Activated CD4-positive, alpha-beta T cell treated with anti-CD3 and anti-CD28 coated beads, Interleukin-2, amount 10 ng/mL, durations not matched to agents 7 days and 5 days (primary cell): ENCODE measurements around the gene EPHB1. TPM values are rescaled to one million over a fixed set of nuclear protein-coding genes. Genes with fewer than 3 reads are reported as not detected.

Source experiments
- CTCF ChIA-PET: fragments of 350-600 bp; sonication (Branson Sonifier 250); formaldehyde crosslinking; loops from one replicate; lab custom pipeline; 2021; ENCODE audit warnings: antibody characterized with exemption; lab: Charles Lee
- POLR2A ChIA-PET: fragments of 350-600 bp; sonication (Branson Sonifier 250); formaldehyde crosslinking; loops from one replicate; lab custom pipeline; 2021; ENCODE audit warnings: antibody characterized with exemption; lab: Charles Lee
- DNase-seq: peaks from one replicate; pipeline ENCODE4 v3.0.0-alpha.2; 2020
- H3K27ac Mint-ChIP-seq: one replicate; pipeline ENCODE4 v1.8.0; 2021; ENCODE audit warnings: mild to moderate bottlenecking, moderate library complexity, mixed read lengths
- H3K27me3 Mint-ChIP-seq: one replicate; pipeline ENCODE4 v1.8.0; 2021; ENCODE audit warnings: mixed read lengths
- H3K36me3 Mint-ChIP-seq: one replicate; pipeline ENCODE4 v1.8.0; 2021; ENCODE audit warnings: low read depth, mixed read lengths
- H3K4me1 Mint-ChIP-seq: one replicate; pipeline ENCODE4 v1.8.0; 2021; ENCODE audit warnings: mixed read lengths
- H3K4me3 Mint-ChIP-seq: one replicate; pipeline ENCODE4 v1.8.0; 2021; ENCODE audit warnings: mild to moderate bottlenecking, moderate library complexity, mixed read lengths
- H3K9me3 Mint-ChIP-seq: one replicate; pipeline ENCODE4 v1.8.0; 2021; ENCODE audit warnings: mixed read lengths
- total RNA-seq, 2 experiments: library from RNA; stranded (reverse); gene quantifications; one replicate each; pipeline ENCODE4 v1.2.3, GENCODE V29; 2021

The EPHB1 gene
- total RNA-seq, 2 experiments from 2014 or later = 1.2 to 1.8 TPM

GRCh38 chr3:135243616-135244015 lies 448.6 kb downstream of the EPHB1 start:
- Mint-ChIP-seq H3K4me3 (no peak overlapping the region), H3K4me1 (no peaks in the 10 kb centered on the region), H3K36me3 (no peaks in the 10 kb centered on the region), H3K9me3 (no peaks in the 10 kb centered on the region), H3K27me3 (no peaks in the 10 kb centered on the region), H3K27ac (no peak overlapping the region)
- ChIA-PET POLR2A (no interaction called here), CTCF (no interaction called here)
- no peak for DNase-seq

DNA sequence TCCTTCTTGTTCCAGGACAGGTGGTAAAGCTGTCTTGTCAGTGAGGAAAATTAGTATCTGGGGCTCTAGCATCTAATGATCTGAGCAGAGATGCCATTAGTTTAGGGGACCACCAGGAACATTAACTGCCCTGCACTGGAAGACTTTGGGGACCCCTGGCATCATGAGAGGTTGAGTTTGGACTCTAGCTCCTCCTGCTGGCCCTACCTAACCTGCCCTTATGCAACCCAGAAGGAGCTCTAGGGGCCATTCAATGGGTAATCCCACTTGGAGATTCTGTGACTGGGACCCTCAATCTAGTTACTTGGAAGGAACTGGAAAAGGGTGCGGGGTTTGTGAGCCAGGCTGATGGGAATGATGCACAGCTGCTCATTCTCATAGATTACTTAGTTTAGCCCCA lies 451.0 kb downstream of the EPHB1 start:
- DNase-seq = no peak
- no peaks in the 10 kb centered on the region for H3K4me1 Mint-ChIP-seq
- H3K36me3 Mint-ChIP-seq = no peaks in the 10 kb centered on the region
- no peak overlapping the region for H3K4me3 Mint-ChIP-seq
- H3K27ac Mint-ChIP-seq = no peak overlapping the region
- ChIA-PET POLR2A (no interaction called here), CTCF (no interaction called here)
- no peaks in the 10 kb centered on the region for H3K9me3 Mint-ChIP-seq
- H3K27me3 Mint-ChIP-seq = no peaks in the 10 kb centered on the region

- H3K27ac Mint-ChIP-seq = no peak overlapping the region
- H3K27me3 Mint-ChIP-seq = no peaks in the 10 kb centered on the region
- DNase-seq = no peak
- no peak overlapping the region for H3K4me3 Mint-ChIP-seq
- ChIA-PET CTCF (no interaction called here), POLR2A (no interaction called here)
- H3K4me1 Mint-ChIP-seq = no peaks in the 10 kb centered on the region
- no peaks in the 10 kb centered on the region for H3K36me3 Mint-ChIP-seq
- H3K9me3 Mint-ChIP-seq = no peaks in the 10 kb centered on the region
These were observed 453.2 kb downstream of the EPHB1 start for GRCh38 chr3:135248213-135248612.

DNA sequence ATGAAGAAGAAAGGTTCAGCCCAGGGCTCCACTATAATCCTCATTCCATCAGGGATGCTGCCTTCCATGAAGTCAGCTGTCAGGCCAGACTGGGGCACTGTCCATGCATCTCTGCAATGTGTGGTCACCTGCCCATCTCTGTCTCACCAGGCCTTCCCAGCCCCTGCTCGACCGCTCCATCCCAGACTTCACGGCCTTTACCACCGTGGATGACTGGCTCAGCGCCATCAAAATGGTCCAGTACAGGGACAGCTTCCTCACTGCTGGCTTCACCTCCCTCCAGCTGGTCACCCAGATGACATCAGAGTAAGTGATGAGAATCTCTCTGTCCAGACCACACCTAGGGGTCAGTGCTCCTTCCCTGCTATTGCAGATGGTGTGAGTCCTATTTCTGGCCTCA lies 454.1 kb downstream of the EPHB1 start:
- Mint-ChIP-seq H3K27ac (no peak overlapping the region), H3K4me1 (no peaks in the 10 kb centered on the region), H3K27me3 (no peaks in the 10 kb centered on the region), H3K9me3 (no peaks in the 10 kb centered on the region), H3K4me3 (no peak overlapping the region), H3K36me3 (no peaks in the 10 kb centered on the region)
- ChIA-PET POLR2A (no interaction called here), CTCF (no interaction called here)
- no peak for DNase-seq

GRCh38 chr3:135258916-135259315 lies 463.9 kb downstream of the EPHB1 start:
- H3K4me3 Mint-ChIP-seq = no peak overlapping the region
- H3K4me1 Mint-ChIP-seq = no peaks in the 10 kb centered on the region
- H3K27ac Mint-ChIP-seq = no peak overlapping the region
- H3K36me3 Mint-ChIP-seq = no peaks in the 10 kb centered on the region
- ChIA-PET CTCF (no interaction called here), POLR2A (no interaction called here)
- H3K27me3 Mint-ChIP-seq = no peaks in the 10 kb centered on the region
- DNase-seq = no peak
- peaks cover 3% of the 10 kb centered on the region for H3K9me3 Mint-ChIP-seq

DNA sequence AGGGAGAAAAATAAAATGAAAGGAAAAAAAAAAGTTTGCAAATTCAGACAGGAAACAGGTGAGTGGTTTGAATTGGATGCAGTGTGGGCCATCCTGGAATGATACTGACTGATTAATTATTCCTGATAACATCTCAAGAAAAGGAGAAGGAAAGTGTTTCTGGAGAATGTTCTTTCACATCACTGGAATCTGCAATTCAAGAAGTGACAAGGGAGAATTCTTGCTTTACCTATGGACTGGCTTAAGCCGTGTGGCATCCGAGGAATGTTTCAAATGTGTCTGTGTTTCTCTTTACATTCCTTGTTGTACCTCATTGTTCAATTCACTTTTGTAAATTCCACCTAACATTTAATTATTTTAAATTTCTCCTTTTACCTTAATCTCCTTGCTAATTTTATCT lies 465.0 kb downstream of the EPHB1 start:
- Mint-ChIP-seq H3K4me1 (no peaks in the 10 kb centered on the region), H3K27me3 (no peaks in the 10 kb centered on the region), H3K36me3 (no peaks in the 10 kb centered on the region), H3K9me3 (peaks cover 3% of the 10 kb centered on the region), H3K27ac (no peak overlapping the region), H3K4me3 (no peak overlapping the region)
- no peak for DNase-seq
- ChIA-PET POLR2A (no interaction called here), CTCF (no interaction called here)

DNA sequence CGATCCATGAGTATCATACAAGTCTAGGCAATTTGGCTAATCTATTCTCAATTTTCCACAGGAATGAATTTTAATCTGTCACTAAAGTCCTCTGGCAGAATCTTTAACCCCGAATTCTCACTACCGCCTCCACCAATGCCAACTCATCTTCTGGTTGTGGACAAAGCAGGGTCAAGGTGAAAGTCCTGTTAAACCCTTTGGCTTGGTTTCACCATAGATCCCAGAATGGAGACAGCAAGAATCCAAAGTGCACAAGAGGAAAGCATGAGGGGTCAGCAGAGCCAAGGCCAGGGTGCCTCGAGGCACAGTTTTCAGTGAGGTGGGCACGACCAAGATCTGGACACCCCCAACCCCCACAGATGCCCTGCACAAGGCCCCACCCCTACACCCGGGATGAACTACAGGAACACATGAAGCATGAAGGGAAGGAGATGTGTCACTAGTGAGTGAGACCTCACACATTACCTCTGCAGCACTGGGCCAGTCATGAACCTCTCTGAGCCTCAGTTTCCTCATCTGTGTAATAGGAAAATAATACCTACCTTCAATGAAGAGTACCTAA lies 466.2 kb downstream of the EPHB1 start:
- Mint-ChIP-seq H3K4me3 (no peak overlapping the region), H3K9me3 (peaks cover 3% of the 10 kb centered on the region), H3K27ac (no peak overlapping the region), H3K4me1 (no peaks in the 10 kb centered on the region), H3K36me3 (no peaks in the 10 kb centered on the region), H3K27me3 (no peaks in the 10 kb centered on the region)
- ChIA-PET CTCF (no interaction called here), POLR2A (no interaction called here)
- DNase-seq = no peak

DNA sequence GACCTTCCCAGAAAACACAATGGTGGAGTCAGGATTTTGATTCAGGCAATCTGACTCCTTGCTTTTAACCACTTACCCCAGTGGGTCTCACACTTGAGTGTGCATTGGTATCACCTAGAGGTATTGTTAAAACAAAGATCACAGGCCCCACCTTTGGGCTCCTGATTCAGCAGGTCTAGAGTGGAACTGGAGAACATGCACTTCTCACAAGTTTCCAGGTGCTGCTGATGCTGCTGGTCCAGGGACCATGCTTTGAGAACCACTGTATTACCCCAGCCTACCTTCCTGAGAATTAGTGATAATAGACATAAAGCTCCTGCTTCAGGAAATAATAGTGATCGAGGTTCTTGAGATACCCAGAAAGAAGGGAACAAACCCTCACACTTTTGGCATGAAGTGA lies 466.9 kb downstream of the EPHB1 start:
- Mint-ChIP-seq H3K4me3 (no peak overlapping the region), H3K27me3 (no peaks in the 10 kb centered on the region), H3K9me3 (peaks cover 3% of the 10 kb centered on the region)

GRCh38 chr3:135262441-135262840 lies 467.4 kb downstream of the EPHB1 start:
- CTCF ChIA-PET = no interaction called here
- POLR2A ChIA-PET = no interaction called here

More for the DNA sequence above, 466.9 kb downstream of the EPHB1 start:
- no peak for DNase-seq
- no peaks in the 10 kb centered on the region for H3K4me1 Mint-ChIP-seq
- no peak overlapping the region for H3K27ac Mint-ChIP-seq
- POLR2A ChIA-PET = no interaction called here
- CTCF ChIA-PET = no interaction called here
- H3K36me3 Mint-ChIP-seq = no peaks in the 10 kb centered on the region

DNA sequence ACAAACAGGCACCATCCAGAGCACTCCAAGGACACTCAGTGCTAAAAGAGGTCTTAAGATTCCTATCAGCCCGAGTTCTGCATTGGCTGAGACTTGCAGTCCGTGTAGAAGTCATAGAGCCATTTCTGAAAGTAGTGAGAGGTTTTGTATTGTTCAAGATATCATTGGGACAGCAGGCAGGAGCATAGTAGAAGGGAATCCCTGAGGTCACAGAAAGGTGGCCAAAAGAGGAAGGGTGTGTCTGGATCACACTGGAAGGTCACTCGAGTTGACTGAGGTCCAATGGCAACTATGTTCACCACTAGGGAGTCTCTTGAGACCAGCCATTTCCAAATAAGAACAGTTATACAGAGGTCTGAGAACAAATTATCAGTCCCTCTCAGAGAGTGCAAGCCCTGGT lies 468.3 kb downstream of the EPHB1 start:
- Mint-ChIP-seq H3K4me3 (no peak overlapping the region), H3K9me3 (peaks cover under 1% of the 10 kb centered on the region), H3K4me1 (no peaks in the 10 kb centered on the region), H3K27me3 (no peaks in the 10 kb centered on the region), H3K27ac (no peak overlapping the region), H3K36me3 (no peaks in the 10 kb centered on the region)
- POLR2A ChIA-PET = no interaction called here
- no peak for DNase-seq
- CTCF ChIA-PET = no interaction called here

More at GRCh38 chr3:135262441-135262840, 467.4 kb downstream of the EPHB1 start:
- Mint-ChIP-seq H3K4me3 (no peak overlapping the region), H3K27me3 (no peaks in the 10 kb centered on the region), H3K4me1 (no peaks in the 10 kb centered on the region), H3K9me3 (peaks cover 3% of the 10 kb centered on the region), H3K27ac (no peak overlapping the region), H3K36me3 (no peaks in the 10 kb centered on the region)
- DNase-seq = no peak

GRCh38 chr3:135267487-135267886 lies 472.4 kb downstream of the EPHB1 start:
- CTCF ChIA-PET = no interaction called here
- H3K27ac Mint-ChIP-seq = no peak overlapping the region
- no peaks in the 10 kb centered on the region for H3K27me3 Mint-ChIP-seq
- DNase-seq = no peak
- H3K4me3 Mint-ChIP-seq = no peak overlapping the region
- H3K36me3 Mint-ChIP-seq = no peaks in the 10 kb centered on the region
- no peaks in the 10 kb centered on the region for H3K9me3 Mint-ChIP-seq
- POLR2A ChIA-PET = no interaction called here
- H3K4me1 Mint-ChIP-seq = no peaks in the 10 kb centered on the region

GRCh38 chr3:135268941-135269532 lies 474.0 kb downstream of the EPHB1 start:
- Mint-ChIP-seq H3K27me3 (no peaks in the 10 kb centered on the region), H3K4me1 (no peaks in the 10 kb centered on the region), H3K4me3 (no peak overlapping the region), H3K27ac (no peak overlapping the region), H3K36me3 (no peaks in the 10 kb centered on the region), H3K9me3 (no peaks in the 10 kb centered on the region)
- ChIA-PET POLR2A (no interaction called here), CTCF (no interaction called here)
- no peak for DNase-seq

DNA sequence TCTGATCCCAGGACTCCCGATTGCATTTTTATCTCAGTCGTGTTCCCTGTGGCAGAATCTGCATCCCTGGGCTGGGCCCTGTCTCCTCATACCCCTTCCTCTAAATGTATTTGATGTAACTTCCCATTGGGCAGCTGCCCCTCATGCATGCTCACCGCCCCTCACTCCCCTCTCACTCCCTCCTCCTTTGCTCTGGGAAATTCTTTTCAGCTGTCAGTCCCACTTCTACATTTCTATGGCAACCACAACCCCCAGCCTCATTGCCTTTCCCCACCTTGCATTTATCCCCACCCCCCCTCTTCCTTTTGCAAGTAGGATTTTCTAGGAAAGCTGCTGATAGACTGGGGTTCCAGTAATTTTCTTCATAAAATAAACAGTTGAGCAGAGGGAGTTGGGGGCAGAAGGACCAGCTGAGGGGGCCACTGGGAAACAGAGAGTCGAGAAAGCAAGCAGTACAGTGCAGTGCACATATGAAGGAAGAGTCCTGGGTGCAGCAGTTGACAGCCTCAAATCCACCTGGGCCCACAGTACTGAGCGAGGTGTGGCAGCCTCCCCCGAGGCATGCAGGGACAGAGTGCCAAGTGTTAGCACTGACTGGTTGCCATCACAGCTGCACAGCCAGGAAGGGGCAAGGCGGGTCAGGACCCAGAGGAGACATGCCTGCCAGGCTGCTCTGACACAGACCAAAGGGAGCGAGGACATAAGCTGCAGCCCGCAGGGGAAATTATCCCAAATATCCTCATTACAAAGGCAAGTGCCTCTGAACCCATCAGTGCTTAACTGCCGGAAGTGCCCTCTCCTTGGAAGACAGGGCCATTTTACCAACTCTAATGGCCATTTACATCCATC lies 476.3 kb downstream of the EPHB1 start:
- Mint-ChIP-seq H3K9me3 (no peaks in the 10 kb centered on the region), H3K4me3 (no peak overlapping the region), H3K4me1 (no peaks in the 10 kb centered on the region), H3K27me3 (no peaks in the 10 kb centered on the region), H3K27ac (no peak overlapping the region), H3K36me3 (no peaks in the 10 kb centered on the region)
- no peak for DNase-seq
- ChIA-PET POLR2A (no interaction called here), CTCF (no interaction called here)
